ENCODE results near the gene RANBP17. TPM values are rescaled to one million over a fixed set of nuclear protein-coding genes. Genes with fewer than 3 reads are reported as not detected.

Gene RANBP17
- total and polyA plus RNA-seq, 2 donors (not counting 1 experiment from before 2014, with no cell fraction given): not detected

DNA sequence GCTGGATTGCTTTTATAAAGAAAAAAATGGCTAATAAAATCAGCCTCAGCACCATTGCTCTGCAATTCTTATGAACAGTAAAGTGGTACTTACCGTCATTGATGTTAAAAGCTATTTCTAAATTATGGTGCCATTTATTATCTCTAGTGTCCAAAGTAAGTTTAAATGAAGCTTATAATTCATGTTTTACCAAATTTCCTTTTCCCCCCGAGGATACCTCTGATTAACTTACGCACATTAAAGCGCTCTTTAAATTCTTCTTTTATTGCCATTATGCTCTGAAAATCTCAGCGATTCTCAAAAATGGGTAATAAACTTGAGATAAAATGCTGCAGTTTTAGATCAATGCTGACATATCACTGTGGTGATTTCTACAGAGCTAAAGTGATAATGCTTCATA is 460.7 kb downstream of the RANBP17 start:
- Histone ChIP-seq H2AFZ (ENCODE audit: insufficient read depth, low read depth, low read length, poor library complexity, severe bottlenecking) (no peak overlapping the region), H3K9me3 (ENCODE audit: control extremely low read depth in 1 of 3, control insufficient read depth in 2 of 3, insufficient read depth in 1 of 3, low read length in 2 of 3) (peaks cover 0 to 14% (median 0%) of the 10 kb centered on the region in 3 donors), H3K4me1 (ENCODE audit: control insufficient read depth in 2 of 2, insufficient read depth in 2 of 2, low read length in 2 of 2) (no peaks in the 10 kb centered on the region), H3K27ac (ENCODE audit: low read length in 2 of 2) (no peak overlapping the region), H3K9ac (ENCODE audit: low read length) (no peak overlapping the region), H3K4me2 (replicated peaks; ENCODE audit: low read depth, low read length, poor library complexity, severe bottlenecking) (no peak overlapping the region), H4K20me1 (ENCODE audit: control insufficient read depth, insufficient read depth, low read length, poor library complexity, severe bottlenecking) (no peaks in the 10 kb centered on the region), H3K27me3 (replicated peaks in 1 of 4; ENCODE audit: control extremely low read depth in 1 of 4, control insufficient read depth in 3 of 4, insufficient read depth in 4 of 4, low read length in 3 of 4) (peaks cover 0 to 48% (median 14%) of the 10 kb centered on the region in 4 experiments), H3K4me3 (ENCODE audit: control extremely low read depth in 1 of 5, extremely low read depth in 1 of 5, insufficient read depth in 1 of 5, low read depth in 2 of 5, low read length in 4 of 5) (no peak overlapping the region), H3K79me2 (ENCODE audit: control insufficient read depth, insufficient read depth, low read length) (no peaks in the 10 kb centered on the region), H3K36me3 (replicated peaks in 1 of 2; ENCODE audit: control extremely low read depth in 1 of 2, control insufficient read depth in 1 of 2, extremely low read depth in 1 of 2, insufficient read depth in 2 of 2, low read length in 1 of 2) (no peaks in the 10 kb centered on the region)
- DNase-seq: no peak
- Mint-ChIP-seq H3K9me3 (ENCODE audit: insufficient read depth) (no peaks in the 10 kb centered on the region), H3K27ac (no peak overlapping the region), H3K4me3 (no peak overlapping the region), H3K4me1 (no peaks in the 10 kb centered on the region), H3K27me3 (peaks cover 76% of the 10 kb centered on the region)
- TF ChIP-seq, protein P1, sequence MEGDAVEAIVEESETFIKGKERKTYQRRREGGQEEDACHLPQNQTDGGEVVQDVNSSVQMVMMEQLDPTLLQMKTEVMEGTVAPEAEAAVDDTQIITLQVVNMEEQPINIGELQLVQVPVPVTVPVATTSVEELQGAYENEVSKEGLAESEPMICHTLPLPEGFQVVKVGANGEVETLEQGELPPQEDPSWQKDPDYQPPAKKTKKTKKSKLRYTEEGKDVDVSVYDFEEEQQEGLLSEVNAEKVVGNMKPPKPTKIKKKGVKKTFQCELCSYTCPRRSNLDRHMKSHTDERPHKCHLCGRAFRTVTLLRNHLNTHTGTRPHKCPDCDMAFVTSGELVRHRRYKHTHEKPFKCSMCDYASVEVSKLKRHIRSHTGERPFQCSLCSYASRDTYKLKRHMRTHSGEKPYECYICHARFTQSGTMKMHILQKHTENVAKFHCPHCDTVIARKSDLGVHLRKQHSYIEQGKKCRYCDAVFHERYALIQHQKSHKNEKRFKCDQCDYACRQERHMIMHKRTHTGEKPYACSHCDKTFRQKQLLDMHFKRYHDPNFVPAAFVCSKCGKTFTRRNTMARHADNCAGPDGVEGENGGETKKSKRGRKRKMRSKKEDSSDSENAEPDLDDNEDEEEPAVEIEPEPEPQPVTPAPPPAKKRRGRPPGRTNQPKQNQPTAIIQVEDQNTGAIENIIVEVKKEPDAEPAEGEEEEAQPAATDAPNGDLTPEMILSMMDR (IDR thresholded peaks at IDR 0.05): no peak
- TF ChIP-seq EZH2 (IDR thresholded peaks at IDR 0.05; ENCODE audit: borderline replicate concordance, insufficient read depth, low read depth, low read length, poor library complexity, severe bottlenecking): no peak
- WGBS (ENCODE audit: insufficient coverage): no CpG with 5 or more reads among the region's 5 CpGs
- ChIA-PET CTCF (no interaction called here), POLR2A (interaction anchor here (0.8 kb wide), 1 partner anchor 61 kb away, joined by 3 read pairs; no protein-coding TSS in a partner anchor)
- ATAC-seq (ENCODE audit: low read depth): no peak
- intact Hi-C loops (cut with micrococcal nuclease): no loop called here

GRCh38 chr5:171323007-171323406 is 461.2 kb downstream of the RANBP17 start:
- WGBS (ENCODE audit: insufficient coverage): 96% methylated on average over 2 of the region's 3 CpGs
- no peak overlapping the region for H3K27ac Mint-ChIP-seq
- intact Hi-C loops (cut with micrococcal nuclease): no loop called here
- Histone ChIP-seq H3K27ac (ENCODE audit: low read length in 2 of 2) (no peak overlapping the region), H3K36me3 (replicated peaks in 1 of 2; ENCODE audit: control extremely low read depth in 1 of 2, control insufficient read depth in 1 of 2, extremely low read depth in 1 of 2, insufficient read depth in 2 of 2, low read length in 1 of 2) (no peaks in the 10 kb centered on the region), H2AFZ (ENCODE audit: insufficient read depth, low read depth, low read length, poor library complexity, severe bottlenecking) (no peak overlapping the region), H3K4me1 (ENCODE audit: control insufficient read depth in 2 of 2, insufficient read depth in 2 of 2, low read length in 2 of 2) (no peaks in the 10 kb centered on the region), H3K4me2 (replicated peaks; ENCODE audit: low read depth, low read length, poor library complexity, severe bottlenecking) (no peak overlapping the region), H3K79me2 (ENCODE audit: control insufficient read depth, insufficient read depth, low read length) (no peaks in the 10 kb centered on the region), H3K4me3 (ENCODE audit: control extremely low read depth in 1 of 5, extremely low read depth in 1 of 5, insufficient read depth in 1 of 5, low read depth in 2 of 5, low read length in 4 of 5) (no peak overlapping the region), H4K20me1 (ENCODE audit: control insufficient read depth, insufficient read depth, low read length, poor library complexity, severe bottlenecking) (no peaks in the 10 kb centered on the region), H3K9ac (ENCODE audit: low read length) (no peak overlapping the region), H3K9me3 (ENCODE audit: control extremely low read depth in 1 of 3, control insufficient read depth in 2 of 3, insufficient read depth in 1 of 3, low read length in 2 of 3) (peaks cover 0 to 9% (median 0%) of the 10 kb centered on the region in 3 donors), H3K27me3 (replicated peaks in 1 of 4; ENCODE audit: control extremely low read depth in 1 of 4, control insufficient read depth in 3 of 4, insufficient read depth in 4 of 4, low read length in 3 of 4) (peaks cover 0 to 43% (median 12%) of the 10 kb centered on the region in 4 experiments)
- no peaks in the 10 kb centered on the region for H3K9me3 Mint-ChIP-seq (ENCODE audit: insufficient read depth)
- H3K4me3 Mint-ChIP-seq: no peak overlapping the region
- H3K27me3 Mint-ChIP-seq: peaks cover 76% of the 10 kb centered on the region
- no peak for ATAC-seq (ENCODE audit: low read depth)
- TF ChIP-seq, protein P1 (IDR thresholded peaks at IDR 0.05): no peak
- TF ChIP-seq EZH2 (IDR thresholded peaks at IDR 0.05; ENCODE audit: borderline replicate concordance, insufficient read depth, low read depth, low read length, poor library complexity, severe bottlenecking): no peak
- no peak for DNase-seq
- H3K4me1 Mint-ChIP-seq: no peaks in the 10 kb centered on the region
- ChIA-PET CTCF (no interaction called here), POLR2A (interaction anchor here (0.8 kb wide), 1 partner anchor 61 kb away, joined by 3 read pairs; no protein-coding TSS in a partner anchor)
